ENCODE measurements around the gene DHX9. TPM values are rescaled to one million over a fixed set of nuclear protein-coding genes. Genes with fewer than 3 reads are reported as not detected.

The DHX9 gene
- total and polyA plus RNA-seq, 9 of the 15 experiments (the other 6 are each of a cell fraction or from before 2014, with no cell fraction given): 100 to 409 (median 294) TPM

- no peaks in the 10 kb centered on the region for H3K36me3 ChIP-seq (ENCODE audit: control insufficient read depth, insufficient read depth, low read length)
- H3K9ac ChIP-seq (ENCODE audit: insufficient read depth in 1 of 2, low read depth in 2 of 2, low read length in 2 of 2): no peak overlapping the region
- H2AFZ ChIP-seq (ENCODE audit: low read depth, low read length): no peak overlapping the region
- H3K27ac ChIP-seq (ENCODE audit: extremely low read depth, low read depth, low read length): no peak overlapping the region
- H3K4me3 ChIP-seq: no peak overlapping the region
- in situ Hi-C loops (cut with MboI): no loop called here
- no peaks in the 10 kb centered on the region for H3K9me3 ChIP-seq (replicated peaks; ENCODE audit: control insufficient read depth, insufficient read depth, low read depth, low read length)
- no TSS peak for BruUV-seq (replicated peaks)
- no peaks in the 10 kb centered on the region; a peak in 1 of 5 replicates for H3K27me3 ChIP-seq (ENCODE audit: control insufficient read depth in 2 of 2, insufficient read depth in 2 of 2, low read length in 2 of 2)
- H3K9me1 ChIP-seq (ENCODE audit: control insufficient read depth, insufficient read depth, low read length): no peaks in the 10 kb centered on the region
- FAIRE-seq (no peak), ATAC-seq (no peak), DNase-seq (ENCODE audit: extremely low read depth in 1 of 4, low spot score in 3 of 4) (no peak)
- POLR2A ChIA-PET: no interaction called here
- CTCF ChIA-PET (ENCODE audit: low intra/inter-chr PET ratio): no interaction called here
- WGBS (ENCODE audit: insufficient coverage, low coverage, missing lambda C conversion rate): 46% methylated on average over 2 of the region's 2 CpGs
- H4K20me1 ChIP-seq (replicated peaks; ENCODE audit: control insufficient read depth, insufficient read depth, low read length): no peaks in the 10 kb centered on the region
- intact Hi-C loops (cut with micrococcal nuclease): no loop called here
- H3K4me2 ChIP-seq (ENCODE audit: insufficient read depth, low read length): no peak overlapping the region
- H3K79me2 ChIP-seq (ENCODE audit: control insufficient read depth, insufficient read depth, low read length): no peaks in the 10 kb centered on the region
- H3K4me1 ChIP-seq (replicated peaks in 1 of 2; ENCODE audit: control insufficient read depth in 2 of 2, insufficient read depth in 2 of 2, low read length in 2 of 2): no peaks in the 10 kb centered on the region
- TF ChIP-seq MEIS2 (IDR thresholded peaks at IDR 0.05; ENCODE audit: partially characterized antibody) (no peak), GTF2A2 (tag; IDR thresholded peaks at IDR 0.05) (no peak), MXD1 (CRISPR knock-in tag; IDR thresholded peaks at IDR 0.05; ENCODE audit: borderline replicate concordance, poor library complexity, severe bottlenecking) (no peak), SRSF9 (IDR thresholded peaks at IDR 0.05; ENCODE audit: borderline replicate concordance, low read depth, low read length) (no peak), NFATC3 (IDR thresholded peaks at IDR 0.05) (no peak), E4F1 (CRISPR knock-in tag; IDR thresholded peaks at IDR 0.05; ENCODE audit: borderline replicate concordance) (no peak), CREBBP (IDR thresholded peaks at IDR 0.05; ENCODE audit: low read depth, low read length) (no peak), ZNF444 (CRISPR knock-in tag; IDR thresholded peaks at IDR 0.05) (no peak), MYBL2 (IDR thresholded peaks at IDR 0.05; ENCODE audit: low read depth) (no peak), MYBL2 (CRISPR knock-in tag; IDR thresholded peaks at IDR 0.05; ENCODE audit: borderline replicate concordance) (no peak), ZNF79 (CRISPR knock-in tag; IDR thresholded peaks at IDR 0.05; ENCODE audit: low read depth) (no peak), ZNF431 (CRISPR knock-in tag; IDR thresholded peaks at IDR 0.05) (no peak), ZBTB26 (CRISPR knock-in tag; IDR thresholded peaks at IDR 0.05) (no peak), FOXP4 (CRISPR knock-in tag; IDR thresholded peaks at IDR 0.05; ENCODE audit: borderline replicate concordance) (no peak)
Observed at GRCh38 chr1:182826892-182827291, 12.3 kb upstream of the DHX9 start.

Data from K562 (cell line).